ENCODE data around the gene METTL24. TPM values are rescaled to one million over a fixed set of nuclear protein-coding genes. Genes with fewer than 3 reads are reported as not detected.

Gene METTL24
- total and polyA plus RNA-seq, 4 donors, result 0.14 to 2.0 (median 0.91) TPM

- TF ChIP-seq REST (IDR thresholded peaks at IDR 0.05) (no peak), JUND (IDR thresholded peaks at IDR 0.05) (no peak), HNF4A (conservative IDR thresholded peaks at IDR 0.05) (no peak), NR2F2 (IDR thresholded peaks at IDR 0.05) (no peak), ATF3 (IDR thresholded peaks at IDR 0.05) (no peak), FOXA1 (IDR thresholded peaks at IDR 0.05) (no peak), SP1 (IDR thresholded peaks at IDR 0.05) (no peak), TAF1 (conservative IDR thresholded peaks at IDR 0.05) (no peak), FOXA2 (IDR thresholded peaks at IDR 0.05) (no peak)
- TF ChIP-seq, protein P1, sequence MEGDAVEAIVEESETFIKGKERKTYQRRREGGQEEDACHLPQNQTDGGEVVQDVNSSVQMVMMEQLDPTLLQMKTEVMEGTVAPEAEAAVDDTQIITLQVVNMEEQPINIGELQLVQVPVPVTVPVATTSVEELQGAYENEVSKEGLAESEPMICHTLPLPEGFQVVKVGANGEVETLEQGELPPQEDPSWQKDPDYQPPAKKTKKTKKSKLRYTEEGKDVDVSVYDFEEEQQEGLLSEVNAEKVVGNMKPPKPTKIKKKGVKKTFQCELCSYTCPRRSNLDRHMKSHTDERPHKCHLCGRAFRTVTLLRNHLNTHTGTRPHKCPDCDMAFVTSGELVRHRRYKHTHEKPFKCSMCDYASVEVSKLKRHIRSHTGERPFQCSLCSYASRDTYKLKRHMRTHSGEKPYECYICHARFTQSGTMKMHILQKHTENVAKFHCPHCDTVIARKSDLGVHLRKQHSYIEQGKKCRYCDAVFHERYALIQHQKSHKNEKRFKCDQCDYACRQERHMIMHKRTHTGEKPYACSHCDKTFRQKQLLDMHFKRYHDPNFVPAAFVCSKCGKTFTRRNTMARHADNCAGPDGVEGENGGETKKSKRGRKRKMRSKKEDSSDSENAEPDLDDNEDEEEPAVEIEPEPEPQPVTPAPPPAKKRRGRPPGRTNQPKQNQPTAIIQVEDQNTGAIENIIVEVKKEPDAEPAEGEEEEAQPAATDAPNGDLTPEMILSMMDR (IDR thresholded peaks at IDR 0.05; ENCODE audit: low read depth, low read length, missing input control), result no peak
Measured at GRCh38 chr6:110283657-110284056, 74.5 kb downstream of the METTL24 start (continued).

DNA sequence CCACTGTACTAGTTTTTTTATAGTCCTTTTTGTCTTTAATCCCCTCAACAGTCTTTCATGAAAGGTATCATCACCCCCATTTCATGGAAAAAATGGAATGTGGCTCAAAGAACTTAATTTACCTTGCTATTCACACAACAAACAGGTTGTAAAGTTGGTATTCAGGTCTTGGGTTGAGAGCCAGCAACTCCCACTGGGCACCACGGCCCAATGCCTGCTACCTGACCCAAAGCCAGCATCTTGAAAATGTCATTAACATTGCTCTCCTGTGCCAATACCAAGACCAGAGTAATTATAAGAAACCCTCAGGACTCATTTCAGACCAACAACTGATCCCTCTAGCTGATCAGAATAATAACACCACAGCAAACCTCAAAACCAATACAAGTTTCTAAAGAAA lies 75.7 kb downstream of the METTL24 start:
- TF ChIP-seq REST (IDR thresholded peaks at IDR 0.05), result no peak
- no peak for TF ChIP-seq YY1 (IDR thresholded peaks at IDR 0.05)
- no peak for TF ChIP-seq TAF1 (conservative IDR thresholded peaks at IDR 0.05)
- TF ChIP-seq SP1 (IDR thresholded peaks at IDR 0.05), result no peak
- no peak for TF ChIP-seq EGR1 (IDR thresholded peaks at IDR 0.05; ENCODE audit: low read depth in 2 of 2)
- TF ChIP-seq NR2F2 (IDR thresholded peaks at IDR 0.05), result no peak
- no peaks in the 10 kb centered on the region for H3K36me3 ChIP-seq (ENCODE audit: control insufficient read depth in 4 of 4, insufficient read depth in 3 of 4, low read depth in 1 of 4, low read length in 3 of 4)
- no peak overlapping the region for H3K4me3 ChIP-seq (ENCODE audit: low read depth in 1 of 3, low read length in 3 of 3)
- H3K27ac ChIP-seq (ENCODE audit: low read depth in 1 of 2, low read length in 2 of 2), result no peak overlapping the region
- no peak for DNase-seq (ENCODE audit: low spot score)
- no peak overlapping the region for H3K9ac ChIP-seq (ENCODE audit: low read depth in 1 of 2, low read length in 2 of 2)
- no peaks in the 10 kb centered on the region for H3K4me1 ChIP-seq (ENCODE audit: control insufficient read depth in 4 of 4, insufficient read depth in 4 of 4, low read length in 3 of 4)
- no peaks in the 10 kb centered on the region for H3K27me3 ChIP-seq (ENCODE audit: control insufficient read depth in 4 of 4, insufficient read depth in 4 of 4, low read length in 3 of 4)
- H3K9me3 ChIP-seq (ENCODE audit: control insufficient read depth in 4 of 4, low read length in 3 of 4), result no peaks in the 10 kb centered on the region
- 91% methylated on average over 1 of the region's 1 CpG for WGBS
